HEK293T (cell line): ENCODE data around the gene CHD6.

Source experiments
- CTBP1 ChIP-seq: fragments of 450-650 bp; IDR thresholded peaks from 2 replicates; pipeline ENCODE4 v1.6.1; 2016; ENCODE audit warnings: borderline replicate concordance
- ELF4 ChIP-seq: fragments of 450-650 bp; IDR thresholded peaks from 2 replicates; pipeline ENCODE4 v1.6.1; 2017; ENCODE audit warnings: antibody characterized with exemption
- FOXA1 ChIP-seq: fragments of 450-650 bp; IDR thresholded peaks from 2 replicates; pipeline ENCODE4 v1.6.1; 2016; ENCODE audit warnings: mild to moderate bottlenecking
- FOXK2 ChIP-seq: fragments of 450-650 bp; IDR thresholded peaks from 2 replicates; pipeline ENCODE4 v1.6.1; 2016; ENCODE audit warnings: mild to moderate bottlenecking
- L3MBTL2 ChIP-seq: fragments of 450-650 bp; conservative IDR thresholded peaks from 2 replicates; pipeline ENCODE4 v1.6.1; 2016; ENCODE audit warnings: mild to moderate bottlenecking
- SP1 ChIP-seq: fragments of 450-650 bp; IDR thresholded peaks from 2 replicates; pipeline ENCODE4 v1.6.1; 2017

GRCh38 chr20:41505184-41505583 lies 113.0 kb downstream of the CHD6 start:
- TF ChIP-seq L3MBTL2 (no peak), FOXK2 (no peak), CTBP1 (no peak), ELF4 (no peak), SP1 (no peak), FOXA1 (no peak)
